ENCODE results near the gene TRMT6.

GRCh38 chr20:5913166-5913565 is 37.2 kb downstream of the TRMT6 start:
- TF ChIP-seq, protein P1, sequence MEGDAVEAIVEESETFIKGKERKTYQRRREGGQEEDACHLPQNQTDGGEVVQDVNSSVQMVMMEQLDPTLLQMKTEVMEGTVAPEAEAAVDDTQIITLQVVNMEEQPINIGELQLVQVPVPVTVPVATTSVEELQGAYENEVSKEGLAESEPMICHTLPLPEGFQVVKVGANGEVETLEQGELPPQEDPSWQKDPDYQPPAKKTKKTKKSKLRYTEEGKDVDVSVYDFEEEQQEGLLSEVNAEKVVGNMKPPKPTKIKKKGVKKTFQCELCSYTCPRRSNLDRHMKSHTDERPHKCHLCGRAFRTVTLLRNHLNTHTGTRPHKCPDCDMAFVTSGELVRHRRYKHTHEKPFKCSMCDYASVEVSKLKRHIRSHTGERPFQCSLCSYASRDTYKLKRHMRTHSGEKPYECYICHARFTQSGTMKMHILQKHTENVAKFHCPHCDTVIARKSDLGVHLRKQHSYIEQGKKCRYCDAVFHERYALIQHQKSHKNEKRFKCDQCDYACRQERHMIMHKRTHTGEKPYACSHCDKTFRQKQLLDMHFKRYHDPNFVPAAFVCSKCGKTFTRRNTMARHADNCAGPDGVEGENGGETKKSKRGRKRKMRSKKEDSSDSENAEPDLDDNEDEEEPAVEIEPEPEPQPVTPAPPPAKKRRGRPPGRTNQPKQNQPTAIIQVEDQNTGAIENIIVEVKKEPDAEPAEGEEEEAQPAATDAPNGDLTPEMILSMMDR (IDR thresholded peaks at IDR 0.05): no peak
- TF ChIP-seq ZFX (IDR thresholded peaks at IDR 0.05; ENCODE audit: borderline replicate concordance): no peak
